Measurements from ENCODE around the gene ROR1.

ROR1 gene

DNA sequence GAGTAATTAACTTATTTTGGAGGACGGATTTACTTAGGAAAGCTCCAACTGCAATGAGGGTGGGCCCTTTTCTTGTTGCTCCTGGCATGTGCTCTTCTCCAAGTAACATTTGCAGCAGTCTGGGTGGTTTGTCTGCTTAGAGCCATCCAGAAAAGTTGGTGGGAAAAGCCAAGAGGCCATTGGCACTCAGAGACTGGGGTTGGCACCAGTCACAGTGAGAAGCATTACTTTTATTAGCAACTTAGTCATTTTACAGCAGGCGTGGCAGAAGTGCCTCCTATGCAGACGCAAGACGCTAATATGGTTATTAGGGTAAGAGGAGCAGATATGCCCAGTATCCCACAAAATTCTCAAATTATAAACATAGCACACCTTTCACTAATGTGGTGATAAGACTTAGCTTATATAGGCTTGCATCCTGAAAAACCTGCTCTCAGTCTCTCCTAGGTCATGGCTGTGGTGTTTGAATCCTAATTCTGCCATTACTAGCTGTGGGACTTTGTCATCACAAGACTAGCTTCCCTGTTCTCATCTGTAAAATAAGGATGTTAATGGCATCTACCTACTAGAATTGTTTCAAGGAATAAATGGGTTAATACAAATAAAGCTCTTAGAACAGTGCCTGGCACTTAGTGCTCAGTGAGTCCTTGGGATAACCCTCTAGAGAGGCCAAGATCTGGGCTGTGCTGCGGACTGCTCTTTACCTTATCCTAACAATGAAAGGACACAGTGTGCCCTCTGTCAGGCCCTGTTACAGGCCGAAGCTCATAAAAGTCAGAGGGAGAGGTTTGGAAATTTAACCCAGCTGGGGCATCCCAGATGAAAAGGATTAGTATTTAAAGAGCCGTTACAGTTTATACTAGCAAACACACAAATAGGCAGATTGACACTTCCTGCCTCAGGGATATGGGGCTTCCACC, 154.6 kb downstream of the ROR1 start:
- FAIRE-seq (no peak), DNase-seq (ENCODE audit: low spot score) (no peak)

DNA sequence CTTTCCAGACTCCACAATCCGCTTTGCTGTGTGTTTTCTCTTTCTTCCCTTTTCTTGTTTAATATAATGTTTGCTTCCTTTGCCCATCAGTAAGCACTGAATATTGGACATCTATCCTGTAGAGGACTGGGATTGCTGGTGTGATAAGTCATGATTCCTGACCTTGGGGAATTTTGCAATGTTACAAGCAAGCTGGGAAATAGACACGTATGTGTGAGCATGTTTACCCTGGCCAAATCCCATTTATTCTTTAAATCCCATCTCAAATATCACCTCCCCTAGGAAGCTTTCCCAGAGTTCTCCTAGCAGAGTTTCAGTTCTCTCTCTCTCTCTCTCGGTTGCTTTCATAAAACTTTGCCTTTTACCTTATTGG, 155.3 kb downstream of the ROR1 start:
- FAIRE-seq: no peak
- DNase-seq (ENCODE audit: low spot score): no peak

DNA sequence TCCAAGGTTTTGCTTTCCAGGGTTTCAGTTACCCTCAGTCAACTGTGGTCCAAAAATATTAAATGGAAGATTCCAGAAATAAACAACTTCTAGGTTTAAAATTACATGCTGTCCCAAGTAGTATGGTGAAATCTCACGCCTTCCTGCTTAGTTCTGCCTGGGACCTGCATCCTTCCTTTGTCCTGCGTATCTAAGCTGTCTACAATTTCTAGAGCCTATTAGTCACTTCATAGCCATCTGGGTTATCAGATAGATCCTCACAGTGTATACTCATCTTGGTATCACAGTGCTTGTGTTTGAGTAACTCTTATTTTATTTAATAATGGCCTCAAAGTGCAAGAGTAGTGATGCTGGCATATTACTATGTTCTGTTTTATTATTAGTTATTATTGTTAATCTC, 157.7 kb downstream of the ROR1 start:
- peak; percentile 57 for FAIRE-seq

DNA sequence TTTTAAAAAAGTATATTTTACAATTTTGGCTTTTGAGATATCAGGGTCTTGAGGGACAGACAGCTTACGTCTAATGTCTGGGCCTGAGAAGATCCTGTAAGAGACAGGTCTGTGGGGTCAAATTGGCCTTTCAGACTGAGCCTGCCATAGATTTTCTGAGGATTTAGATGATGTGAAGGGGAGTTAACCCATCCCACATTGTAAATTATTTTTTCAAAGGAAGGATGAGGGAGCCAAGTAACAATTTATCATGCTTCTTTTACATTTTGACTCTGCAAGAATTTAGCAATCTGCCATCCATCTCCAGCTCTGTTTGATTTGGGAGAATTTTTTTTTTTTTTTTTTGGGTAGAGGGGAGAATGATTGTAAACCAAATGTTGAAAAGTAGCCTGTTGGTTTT, 160.9 kb downstream of the ROR1 start:
- no peak for FAIRE-seq
- no peak for DNase-seq (ENCODE audit: low spot score)

More for the DNA sequence above, 157.7 kb downstream of the ROR1 start:
- peak; percentile 58 for DNase-seq (ENCODE audit: low spot score)

DNA sequence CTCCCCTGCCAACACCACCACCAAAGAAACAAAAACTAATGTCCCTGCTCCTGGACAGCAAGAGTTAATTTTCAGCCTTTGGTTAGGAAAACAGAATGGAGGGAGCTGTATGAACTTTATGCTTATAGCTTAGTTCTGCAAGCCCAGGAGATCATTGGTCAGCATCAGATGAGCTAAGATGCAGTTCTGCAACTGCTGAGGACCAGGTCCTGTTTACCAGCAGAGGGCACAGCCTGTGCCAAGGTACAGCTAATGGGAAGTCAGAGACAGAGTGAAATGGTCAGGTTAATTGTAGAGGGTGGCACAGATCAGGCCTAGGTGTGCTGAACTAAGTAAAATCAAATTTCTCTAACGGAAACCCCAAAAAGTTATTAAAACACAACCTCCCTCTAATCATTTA, 161.3 kb downstream of the ROR1 start:
- FAIRE-seq (no peak), DNase-seq (ENCODE audit: low spot score) (peak; percentile 21)

DNA sequence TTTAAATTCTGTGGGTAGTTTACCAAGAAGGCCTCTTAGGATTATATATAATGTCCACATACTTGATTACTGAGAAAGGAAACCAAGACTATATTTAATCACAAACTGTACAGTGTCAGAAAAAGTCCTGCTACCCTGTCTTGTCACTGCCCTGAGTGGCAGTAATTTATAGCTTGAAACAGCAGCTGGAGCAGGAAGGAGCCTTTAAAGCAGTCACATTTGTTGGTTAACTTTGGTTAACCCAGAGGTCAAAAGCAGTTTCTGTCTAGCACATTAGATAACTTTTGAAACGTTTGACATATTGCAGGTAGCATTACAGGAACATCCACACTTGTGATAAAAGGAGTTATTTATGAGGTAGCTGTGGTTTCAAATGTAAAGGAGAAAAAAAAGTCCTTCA, 161.7 kb downstream of the ROR1 start:
- DNase-seq (ENCODE audit: low spot score) (peak; percentile 16), FAIRE-seq (peak; percentile 79)

DNA sequence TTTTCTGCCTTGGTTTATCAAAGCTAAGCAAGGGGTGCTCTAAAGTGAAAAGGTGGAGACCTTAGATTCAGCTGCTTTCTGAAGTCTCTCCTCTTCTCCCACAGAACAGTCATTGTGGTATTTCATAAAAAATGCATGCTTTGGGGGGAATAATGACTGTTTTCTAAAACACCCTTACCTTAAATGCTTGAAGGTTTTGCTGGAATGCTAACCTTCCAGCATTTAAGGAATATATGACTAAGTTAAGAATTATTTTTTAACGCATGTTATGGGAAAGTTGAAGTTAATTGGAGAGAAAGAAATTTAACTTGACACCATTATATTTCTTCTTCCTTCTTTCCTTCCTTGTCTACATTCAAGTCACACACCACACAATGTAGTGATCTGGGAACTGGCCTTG, 162.5 kb downstream of the ROR1 start:
- peak; percentile 58 for FAIRE-seq
- peak; percentile 8 for DNase-seq (ENCODE audit: low spot score)

DNA sequence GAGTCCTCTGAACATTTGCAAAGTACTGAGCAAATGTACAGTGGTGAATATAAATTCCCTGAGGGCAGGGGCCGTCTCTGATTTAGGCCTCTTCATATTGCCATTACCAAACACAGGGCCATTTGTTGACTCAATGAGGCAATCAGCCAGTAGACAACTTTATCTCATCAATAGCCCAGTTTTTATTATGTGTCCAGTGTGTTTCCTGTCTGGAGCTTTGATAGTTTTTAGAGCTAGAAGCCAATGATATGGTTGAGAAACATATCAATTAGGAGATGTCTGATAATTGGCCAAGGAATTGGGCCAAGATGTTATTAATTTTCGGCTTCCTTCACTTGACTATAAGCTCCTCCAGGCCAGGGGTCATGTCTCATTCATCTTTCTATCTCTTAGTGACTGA, 163.0 kb downstream of the ROR1 start:
- FAIRE-seq (no peak), DNase-seq (ENCODE audit: low spot score) (no peak)

DNA sequence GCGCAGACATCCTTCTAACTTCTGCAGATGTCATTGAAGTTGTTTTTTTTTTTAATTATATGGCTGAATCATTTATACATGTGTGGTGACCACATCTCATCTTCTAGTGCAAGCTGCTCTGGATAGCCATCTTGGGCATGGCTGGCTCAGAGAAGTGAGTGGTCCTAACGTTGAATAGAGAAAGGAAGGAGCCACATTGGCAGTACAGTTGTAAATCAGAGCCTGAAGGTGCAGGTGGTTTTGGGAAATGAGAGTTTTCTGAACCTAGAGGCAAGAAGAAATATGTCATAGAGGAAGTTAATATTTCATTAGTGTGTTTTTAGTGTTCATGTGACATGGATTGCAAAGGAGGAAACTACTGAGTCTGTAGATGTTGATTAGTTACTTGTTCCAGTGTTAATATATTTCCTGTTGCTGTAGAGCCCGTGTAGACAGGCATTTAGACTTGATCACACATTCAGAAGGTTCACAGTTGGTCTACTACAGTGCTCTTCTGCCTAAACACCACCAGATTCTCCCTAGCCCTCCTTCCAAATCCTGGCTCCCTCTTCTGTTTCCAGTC, 163.7 kb downstream of the ROR1 start:
- DNase-seq (ENCODE audit: low spot score) (no peak), FAIRE-seq (no peak)

DNA sequence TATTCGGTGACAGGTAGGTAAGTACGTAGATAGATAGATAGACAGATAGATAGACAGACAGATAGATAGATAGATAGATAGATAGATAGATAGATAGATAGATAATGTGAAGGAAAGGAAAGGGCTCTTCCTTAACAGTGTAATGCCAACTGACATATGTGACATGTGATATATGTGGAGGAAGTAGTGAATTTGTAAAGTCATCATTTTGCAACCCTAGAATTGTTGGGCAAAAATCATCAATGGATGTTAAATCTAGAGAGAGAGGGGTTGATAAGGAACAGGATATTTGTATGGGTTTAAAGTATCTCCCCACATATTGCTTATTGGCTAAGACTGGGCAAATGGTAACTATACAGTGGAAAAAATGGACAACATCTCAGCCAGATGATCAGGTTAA, 166.6 kb downstream of the ROR1 start:
- FAIRE-seq (no peak), DNase-seq (ENCODE audit: low spot score) (no peak)

DNA sequence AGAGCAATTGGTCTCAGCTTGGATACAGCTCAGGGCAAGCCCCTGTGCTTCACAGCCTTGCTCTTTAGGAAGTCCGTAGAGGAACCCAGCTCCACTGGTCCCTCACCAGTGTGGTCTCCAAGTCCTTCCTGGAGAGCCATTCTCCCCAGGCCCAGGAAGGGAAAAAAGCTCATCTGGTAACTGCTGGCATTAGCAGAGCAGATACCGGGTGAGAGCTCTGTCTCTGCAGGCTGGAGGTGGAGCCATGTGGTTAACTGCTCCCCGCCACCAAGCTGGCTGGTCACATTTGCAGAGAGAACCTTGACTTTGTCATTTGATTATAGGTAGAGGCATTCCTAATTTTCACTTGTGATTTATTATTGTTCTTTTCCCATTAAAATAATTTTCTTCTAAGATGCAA, 169.6 kb downstream of the ROR1 start:
- no peak for DNase-seq (ENCODE audit: low spot score)
- no peak for FAIRE-seq

DNA sequence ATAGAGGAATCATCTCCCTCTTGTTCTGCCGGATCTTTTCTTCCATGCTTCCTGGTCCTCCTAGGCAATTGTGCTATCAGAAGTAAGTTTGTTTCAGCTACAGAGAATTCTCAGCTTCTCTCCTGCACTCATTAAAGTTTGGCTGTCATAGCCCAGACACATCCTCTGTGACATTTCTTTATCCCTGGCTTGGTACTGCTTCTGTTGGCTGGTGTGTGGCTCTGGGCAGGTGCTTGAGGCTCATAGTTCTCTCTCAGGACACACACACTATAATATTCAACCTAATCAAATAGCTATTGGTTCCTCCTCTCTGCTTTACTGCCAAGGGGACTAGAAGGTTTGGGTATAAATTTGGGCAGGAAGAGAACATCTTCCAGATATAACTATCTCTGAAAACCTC, 172.1 kb downstream of the ROR1 start:
- no peak for DNase-seq (ENCODE audit: low spot score)
- no peak for FAIRE-seq

DNA sequence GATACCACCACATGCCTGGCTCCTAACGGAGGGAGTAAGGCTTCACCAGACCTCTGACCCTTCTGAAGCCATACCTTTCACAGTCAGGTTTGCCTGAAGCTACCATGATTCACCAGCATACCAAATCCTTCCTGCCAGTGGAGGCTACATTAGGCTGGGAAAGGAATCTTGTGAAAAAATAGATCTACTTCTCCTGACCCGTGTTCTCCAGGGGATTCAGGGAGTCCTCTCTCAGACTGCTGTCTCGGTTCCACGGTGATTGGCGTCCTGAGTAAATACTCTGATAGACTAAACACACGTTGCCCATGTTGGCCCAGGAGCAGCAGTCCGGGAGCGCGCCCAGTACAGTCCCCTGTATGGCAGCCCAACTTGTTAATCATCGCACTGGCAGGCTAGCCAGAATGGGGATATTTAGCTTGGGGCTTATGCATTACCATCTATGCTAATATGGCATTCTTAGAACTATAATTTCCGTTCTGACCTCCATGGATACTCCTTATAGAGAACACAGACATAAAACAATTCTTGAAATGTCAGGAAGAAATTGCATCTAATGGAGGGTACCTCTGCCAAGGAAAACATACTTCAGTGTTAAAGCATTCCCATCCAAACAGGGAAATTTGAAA, 173.2 kb downstream of the ROR1 start:
- DNase-seq (ENCODE audit: low spot score): no peak
- FAIRE-seq: no peak

DNA sequence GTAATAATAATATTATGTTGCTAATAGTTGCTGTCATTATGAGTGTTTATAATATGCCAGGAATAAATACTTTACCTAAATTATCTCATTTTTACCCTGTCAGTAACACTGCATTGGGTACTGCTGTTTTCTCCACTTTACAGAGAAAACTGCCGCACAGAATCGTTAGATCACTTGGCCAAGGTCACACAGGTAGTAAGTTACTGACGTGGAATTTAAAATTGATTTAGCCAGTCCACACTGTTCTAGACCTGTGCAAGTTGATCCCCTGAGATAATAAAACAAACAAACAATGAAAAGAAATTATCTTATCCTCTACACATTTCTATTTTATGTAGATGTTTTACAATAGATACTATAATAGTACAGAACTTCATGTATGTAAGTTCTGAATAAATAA, 174.1 kb downstream of the ROR1 start:
- no peak for FAIRE-seq
- DNase-seq (ENCODE audit: low spot score): no peak

DNA sequence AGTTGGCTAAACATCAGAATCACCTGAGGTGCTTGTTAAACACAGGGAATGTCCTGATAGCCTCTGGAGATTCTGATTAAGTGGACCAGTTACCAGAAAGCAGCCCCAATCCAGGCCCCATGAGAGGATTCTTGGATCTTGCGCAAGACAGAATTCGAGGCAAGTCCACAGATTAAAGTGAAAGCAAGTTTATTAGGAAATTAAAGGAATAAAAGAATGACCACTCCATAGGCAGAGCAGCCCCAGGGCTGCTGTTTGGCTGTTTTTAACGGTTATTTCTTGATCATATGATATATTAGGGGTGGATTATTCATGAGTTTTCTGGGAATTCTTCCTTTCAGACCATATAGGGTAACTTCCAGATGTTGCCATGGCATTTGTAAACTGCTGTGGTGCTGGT, 176.2 kb downstream of the ROR1 start:
- DNase-seq (ENCODE audit: low spot score) (no peak), FAIRE-seq (no peak)

DNA sequence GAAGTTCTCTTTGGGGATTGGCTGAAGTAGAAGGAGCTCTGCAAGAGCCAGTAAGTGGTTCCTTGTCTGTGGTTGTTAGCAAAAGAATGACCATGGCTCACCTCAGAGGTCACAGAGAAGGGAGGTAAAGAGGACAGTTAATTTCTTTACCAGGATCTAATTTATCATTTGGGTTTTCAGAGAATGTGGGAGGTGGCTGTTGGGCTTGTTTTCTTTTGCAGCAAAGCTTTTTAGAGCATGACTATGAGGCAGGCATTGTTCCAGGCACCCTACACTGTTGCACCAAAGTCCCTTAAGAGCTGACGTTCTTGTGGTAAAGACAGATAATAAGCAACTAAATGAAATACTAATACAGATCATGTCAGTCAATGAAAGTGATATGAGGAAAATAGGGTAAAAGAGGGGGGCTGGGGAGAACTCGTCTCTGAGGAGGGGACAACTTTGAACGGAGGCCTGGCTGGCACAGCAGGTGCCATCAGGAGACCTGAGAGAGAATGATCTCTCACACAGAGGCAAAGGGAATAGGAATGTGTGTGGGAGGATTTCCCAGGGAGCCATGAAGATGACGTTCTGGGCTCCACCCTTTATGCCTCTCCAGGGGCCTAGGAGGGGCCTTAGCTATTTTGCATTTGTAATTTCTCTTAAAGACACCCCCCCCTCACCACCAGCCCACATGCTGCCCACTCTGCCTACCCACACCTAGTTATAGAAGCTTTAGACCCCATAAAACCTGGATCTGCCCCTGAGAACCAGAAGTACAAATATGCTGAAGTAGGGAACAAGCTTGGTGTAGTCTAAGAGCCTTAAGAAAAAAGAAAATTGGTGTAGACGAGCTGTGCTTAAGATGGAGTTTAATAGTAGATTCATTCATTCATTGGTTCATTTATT, 177.5 kb downstream of the ROR1 start:
- no peak for FAIRE-seq
- no peak for DNase-seq (ENCODE audit: low spot score)

DNA sequence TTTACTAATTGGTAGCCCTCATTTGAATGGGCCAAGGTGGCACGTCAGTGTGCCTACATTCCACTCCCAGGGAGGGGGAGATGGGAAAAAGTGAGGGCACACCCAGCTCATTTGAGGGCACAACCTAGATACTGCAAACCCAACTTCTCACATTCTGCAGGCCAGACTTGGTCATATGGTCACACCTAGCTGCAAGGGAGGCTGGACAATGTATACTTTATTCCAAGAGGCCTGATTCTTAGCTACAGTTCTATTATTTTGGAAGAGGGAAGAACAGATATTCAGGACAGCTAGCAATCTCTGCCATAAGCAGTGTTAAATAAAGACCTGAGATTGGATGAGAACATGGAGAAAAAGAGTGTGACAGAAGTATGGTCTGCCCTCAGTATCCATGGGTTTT, 180.4 kb downstream of the ROR1 start:
- DNase-seq (ENCODE audit: low spot score): no peak
- no peak for FAIRE-seq

DNA sequence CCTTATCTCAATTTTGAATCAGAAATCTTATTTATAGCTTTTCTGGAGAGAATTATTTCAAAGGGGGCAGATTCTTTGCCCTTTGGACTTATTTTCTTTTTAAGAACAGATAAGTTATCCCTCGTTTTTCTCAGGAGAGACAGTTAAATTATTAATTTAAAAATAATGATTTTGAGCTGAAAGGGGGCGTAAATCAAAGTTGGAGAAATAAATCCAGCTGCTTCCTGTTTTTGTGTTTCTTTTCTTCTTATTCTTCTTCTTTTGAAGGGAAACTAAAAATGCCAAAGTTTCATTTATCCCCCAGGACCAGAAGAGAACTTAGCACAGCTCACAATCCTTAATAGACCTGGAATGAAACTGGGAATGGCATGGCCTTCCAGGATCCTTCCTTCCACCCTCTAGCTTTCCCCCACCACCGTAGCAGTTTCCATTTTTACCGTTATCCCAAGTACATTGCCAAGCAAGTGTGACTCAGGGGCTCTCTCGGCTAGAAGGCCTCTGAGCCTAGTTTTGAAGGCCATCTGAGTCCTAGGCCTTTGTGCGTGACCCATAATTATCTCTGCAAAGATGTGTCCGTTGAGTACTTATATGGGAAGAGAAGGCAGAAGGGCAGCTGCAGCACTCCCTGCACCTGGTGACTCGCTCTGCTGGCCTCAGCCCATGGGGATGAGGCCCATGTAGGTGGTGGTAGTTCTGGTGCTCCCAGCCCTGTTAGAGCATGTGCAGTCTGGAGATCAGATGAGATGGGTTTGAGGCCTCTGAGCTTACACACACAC, 181.7 kb downstream of the ROR1 start:
- no peak for DNase-seq (ENCODE audit: low spot score)
- FAIRE-seq: no peak

DNA sequence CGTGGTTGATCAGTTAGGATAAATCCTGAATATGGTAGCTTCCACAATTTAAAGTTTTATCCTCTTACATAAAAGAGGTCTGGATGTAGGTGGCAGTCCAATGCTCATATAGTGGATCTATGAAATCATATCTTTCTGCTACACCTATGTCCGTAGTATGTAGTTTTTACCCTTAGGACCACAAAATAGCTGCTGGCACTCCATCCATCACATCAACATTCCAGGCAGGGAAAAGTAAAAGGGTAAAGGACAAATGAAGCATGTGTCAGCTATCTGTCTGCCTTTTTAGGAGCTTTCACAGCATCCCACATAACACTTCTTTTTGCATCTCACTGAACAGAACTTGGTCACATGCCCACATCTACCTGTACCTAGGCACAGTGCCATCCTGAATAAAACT, 184.7 kb downstream of the ROR1 start:
- DNase-seq (ENCODE audit: low spot score) (no peak), FAIRE-seq (no peak)

DNA sequence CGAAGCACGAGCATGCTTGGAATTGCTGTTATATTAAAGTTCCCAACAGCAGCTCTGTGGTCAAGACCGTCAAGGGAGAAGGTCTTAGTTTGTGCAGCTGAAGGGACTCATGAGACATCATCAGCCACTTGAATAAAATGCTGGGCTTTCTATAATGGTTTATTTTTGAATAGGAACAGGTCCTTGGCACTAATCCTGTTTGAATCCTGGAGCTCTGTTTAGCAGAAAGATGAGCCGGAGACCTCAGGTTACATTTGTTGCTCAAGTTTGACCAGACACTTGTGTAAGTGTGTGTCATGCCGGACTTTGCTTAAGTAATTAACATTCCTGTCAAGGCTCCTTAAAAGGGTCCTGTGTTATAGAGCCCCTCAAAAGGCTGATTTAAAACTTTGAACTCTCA, 186.5 kb downstream of the ROR1 start:
- no peak for DNase-seq (ENCODE audit: low spot score)
- FAIRE-seq: no peak

DNA sequence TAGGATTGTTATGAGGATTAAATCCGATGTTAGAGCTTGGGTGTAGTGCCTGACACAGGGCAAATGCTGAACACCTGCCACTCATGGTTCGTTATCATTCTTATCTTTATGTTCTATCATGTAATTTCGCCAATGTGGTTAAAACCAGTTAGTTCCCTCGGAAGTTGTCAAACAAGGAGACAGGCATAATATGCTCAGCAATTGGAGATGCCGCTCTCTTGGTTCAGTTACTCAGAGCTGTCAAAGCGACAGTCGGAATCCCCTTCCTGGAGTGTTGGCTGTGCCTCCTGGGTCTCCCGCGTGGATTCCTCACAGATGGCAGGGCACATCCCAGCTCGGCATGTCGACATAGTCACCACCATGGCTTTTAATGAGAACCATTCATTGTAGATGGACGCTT, 192.2 kb downstream of the ROR1 start:
- no peak for FAIRE-seq
- no peak for DNase-seq (ENCODE audit: low spot score)
